GM19193 (cell line): Measurements from ENCODE around the gene TMEM187.

Experiments used
- POLR2A ChIP-seq: IDR thresholded peaks from 4 replicates; pipeline ENCODE4 v1.6.1; 2011; ENCODE audit not compliant: insufficient read depth, insufficient read length; ENCODE audit errors: extremely low read depth

The TMEM187 gene

DNA sequence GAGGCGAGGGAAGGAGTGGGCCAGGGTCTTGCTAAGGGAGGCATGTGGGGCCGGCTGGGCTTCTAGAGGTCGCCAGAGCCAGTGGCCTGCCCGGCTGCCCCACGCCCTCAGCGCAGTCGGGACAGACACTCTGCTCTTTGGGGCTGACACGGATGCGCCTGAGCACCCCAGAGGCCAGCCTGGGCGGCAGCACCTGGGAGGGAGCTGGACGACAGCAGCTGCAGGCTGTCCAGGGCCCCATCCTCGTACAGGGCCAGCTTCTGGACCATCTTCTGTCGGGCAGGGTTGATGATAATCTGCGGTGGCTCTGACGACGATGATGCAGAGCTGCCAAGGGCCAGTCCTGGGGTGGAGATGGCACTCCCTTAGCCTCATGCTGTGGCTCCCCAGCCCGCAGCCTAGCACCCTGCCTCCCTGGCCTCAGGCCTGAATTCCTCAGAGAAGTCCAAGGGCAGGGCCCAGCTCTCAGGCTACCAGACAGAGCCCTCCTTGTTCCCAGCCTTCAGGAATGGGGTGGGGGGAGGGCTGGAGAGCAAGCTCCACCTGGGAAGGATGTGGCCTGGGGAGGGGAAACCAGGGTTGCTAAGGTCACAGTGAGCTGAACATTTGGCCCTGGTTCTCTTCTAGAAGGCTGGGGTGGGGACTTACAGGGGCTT lies 39.9 kb downstream of the TMEM187 start:
- TF ChIP-seq POLR2A: no peak

GRCh38 chrX:154013001-154013421 lies 40.5 kb downstream of the TMEM187 start:
- TF ChIP-seq POLR2A: no peak

- TF ChIP-seq POLR2A: no peak
Observed at GRCh38 chrX:154013614-154014360, 41.2 kb downstream of the TMEM187 start.

- TF ChIP-seq POLR2A: no peak
Observed at GRCh38 chrX:154014429-154015380, 42.2 kb downstream of the TMEM187 start.

DNA sequence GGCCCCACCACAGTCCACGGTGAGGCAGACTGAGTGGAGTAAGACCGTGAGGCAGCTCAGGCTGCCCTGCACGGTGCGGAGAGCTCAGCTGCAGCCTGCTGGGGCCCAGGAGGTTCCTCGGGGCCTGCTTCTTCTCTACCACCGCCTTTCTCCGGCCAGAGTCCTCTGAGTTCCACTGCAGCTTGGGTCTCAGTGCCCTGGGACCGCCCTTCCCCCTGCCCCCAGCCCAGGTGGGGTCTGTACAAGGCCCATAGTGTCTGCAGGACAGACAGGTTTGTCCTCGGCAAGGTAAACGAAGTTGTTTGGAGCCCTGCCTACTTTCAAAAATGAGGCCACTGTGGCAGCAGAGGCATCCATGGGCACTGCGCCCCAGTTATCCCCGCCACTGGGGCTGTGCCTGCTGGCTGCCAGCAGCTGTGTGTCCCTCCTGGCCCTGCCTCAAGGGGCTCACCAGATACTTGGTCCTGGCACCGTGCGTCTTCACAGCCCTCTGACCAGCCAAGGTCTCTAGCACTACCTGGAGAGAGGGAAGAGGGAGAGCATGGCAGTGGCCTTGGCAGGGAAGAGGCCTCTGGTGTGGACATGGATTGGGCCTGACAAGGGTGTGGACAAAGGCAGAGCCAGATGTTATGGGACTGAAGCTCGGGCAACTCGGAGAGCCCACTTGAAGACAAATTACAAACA lies 43.2 kb downstream of the TMEM187 start:
- TF ChIP-seq POLR2A: no peak

DNA sequence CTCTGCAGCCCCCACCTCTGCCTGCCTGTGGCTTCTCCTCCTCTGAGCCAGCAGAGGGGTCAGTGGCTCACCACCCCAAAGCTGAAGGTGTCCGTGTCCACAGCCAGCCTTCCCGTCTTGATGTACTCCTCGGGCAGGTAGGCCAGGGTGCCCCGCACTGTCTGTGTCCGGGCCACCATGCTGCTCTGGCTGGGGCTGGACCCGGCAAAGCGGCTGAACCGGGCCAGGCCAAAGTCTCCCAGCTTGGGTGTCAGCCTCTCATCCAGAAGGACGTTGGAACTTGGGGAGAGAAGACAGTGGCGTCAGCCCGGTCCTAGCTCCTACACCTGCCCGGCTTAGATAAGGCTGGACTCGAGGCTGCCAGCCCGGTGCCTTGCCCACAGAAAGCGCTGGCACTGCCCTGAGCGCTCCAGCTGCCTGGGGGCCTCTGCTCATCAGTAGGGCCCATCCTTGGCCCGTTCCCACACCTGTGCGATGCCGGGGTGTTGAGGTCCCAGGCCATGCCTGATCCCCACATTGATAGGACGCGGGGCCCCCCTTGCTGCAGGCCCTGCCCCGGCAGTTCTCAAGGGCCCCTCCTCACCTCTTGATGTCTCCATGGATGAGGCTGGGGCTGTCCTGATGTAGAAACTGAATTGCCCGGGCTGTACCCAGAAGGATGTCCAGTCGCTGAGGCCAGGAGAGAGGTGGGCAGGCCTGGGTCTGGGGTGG lies 44.0 kb downstream of the TMEM187 start:
- no peak for TF ChIP-seq POLR2A

GRCh38 chrX:154017766-154018517 lies 45.4 kb downstream of the TMEM187 start:
- no peak for TF ChIP-seq POLR2A

GRCh38 chrX:154018518-154019060 lies 46.0 kb downstream of the TMEM187 start:
- no peak for TF ChIP-seq POLR2A

DNA sequence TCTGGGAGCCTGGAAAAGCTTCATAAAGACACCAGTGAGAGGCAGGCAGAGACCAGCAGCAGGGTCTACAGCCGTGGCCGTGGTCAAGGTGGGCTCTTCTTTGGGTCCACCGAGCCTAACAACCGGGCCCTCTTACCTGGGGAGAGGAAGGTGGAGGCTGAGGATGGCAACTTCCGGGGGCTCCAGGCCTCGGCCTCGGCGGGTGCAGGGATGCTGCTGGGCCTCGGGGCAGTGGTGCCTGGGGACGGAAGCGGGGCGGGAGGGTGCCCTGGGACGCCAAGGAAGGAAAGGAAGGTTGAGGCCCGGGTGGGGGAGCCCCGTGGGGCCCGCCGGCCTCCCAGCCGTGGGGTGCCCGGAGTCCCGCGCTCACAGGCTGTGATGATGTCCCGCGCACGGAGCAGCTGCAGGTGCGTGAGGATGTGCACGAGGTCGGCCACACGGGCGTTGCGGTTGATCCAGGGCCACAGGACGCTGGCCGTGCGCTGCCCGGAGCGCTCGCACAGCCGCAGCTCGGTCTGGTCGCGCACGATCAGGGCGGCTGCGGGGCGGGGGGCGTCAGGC lies 46.6 kb downstream of the TMEM187 start:
- no peak for TF ChIP-seq POLR2A

- TF ChIP-seq POLR2A: peak; percentile 57
Observed at GRCh38 chrX:154019633-154020528, 47.3 kb downstream of the TMEM187 start, which contains the start of gene IRAK1. IRAK1 (minus strand) TSS chrX:154019902; CDS start chrX:154019812, 90 bp downstream.

GRCh38 chrX:154020536-154021115 lies 48.1 kb downstream of the TMEM187 start:
- no peak for TF ChIP-seq POLR2A
